ENCODE measurements around the gene S100A3. TPM values are rescaled to one million over a fixed set of nuclear protein-coding genes. Genes with fewer than 3 reads are reported as not detected.

Gene S100A3
- polyA plus RNA-seq, 1 donor (not counting 4 experiments of a cell fraction or from before 2014, with no cell fraction given), result 15.1 TPM

- H3K4me1 ChIP-seq (ENCODE audit: control insufficient read depth, extremely low read depth, insufficient read depth, low read length), result peaks cover 55% of the 10 kb centered on the region
- peaks cover 14 to 30% of the 10 kb centered on the region in 2 experiments for H3K36me3 ChIP-seq (ENCODE audit: control insufficient read depth in 2 of 2, extremely low read depth in 1 of 2, insufficient read depth in 2 of 2, low read length in 2 of 2)
- H3K27ac ChIP-seq (ENCODE audit: control insufficient read depth, insufficient read depth, low read length), result peak overlapping the region; percentile 63
- no peak for TF ChIP-seq EZH2 (IDR thresholded peaks at IDR 0.05; ENCODE audit: low read length)
- TF ChIP-seq, protein P1, sequence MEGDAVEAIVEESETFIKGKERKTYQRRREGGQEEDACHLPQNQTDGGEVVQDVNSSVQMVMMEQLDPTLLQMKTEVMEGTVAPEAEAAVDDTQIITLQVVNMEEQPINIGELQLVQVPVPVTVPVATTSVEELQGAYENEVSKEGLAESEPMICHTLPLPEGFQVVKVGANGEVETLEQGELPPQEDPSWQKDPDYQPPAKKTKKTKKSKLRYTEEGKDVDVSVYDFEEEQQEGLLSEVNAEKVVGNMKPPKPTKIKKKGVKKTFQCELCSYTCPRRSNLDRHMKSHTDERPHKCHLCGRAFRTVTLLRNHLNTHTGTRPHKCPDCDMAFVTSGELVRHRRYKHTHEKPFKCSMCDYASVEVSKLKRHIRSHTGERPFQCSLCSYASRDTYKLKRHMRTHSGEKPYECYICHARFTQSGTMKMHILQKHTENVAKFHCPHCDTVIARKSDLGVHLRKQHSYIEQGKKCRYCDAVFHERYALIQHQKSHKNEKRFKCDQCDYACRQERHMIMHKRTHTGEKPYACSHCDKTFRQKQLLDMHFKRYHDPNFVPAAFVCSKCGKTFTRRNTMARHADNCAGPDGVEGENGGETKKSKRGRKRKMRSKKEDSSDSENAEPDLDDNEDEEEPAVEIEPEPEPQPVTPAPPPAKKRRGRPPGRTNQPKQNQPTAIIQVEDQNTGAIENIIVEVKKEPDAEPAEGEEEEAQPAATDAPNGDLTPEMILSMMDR (optimal IDR thresholded peaks at IDR 0.05 in 1 of 3, IDR thresholded peaks at IDR 0.05 in 1 of 3, conservative IDR thresholded peaks at IDR 0.05 in 1 of 3; ENCODE audit: extremely low read depth in 1 of 3, insufficient read depth in 2 of 3, low read length in 3 of 3), result no peak
- H3K9ac ChIP-seq (ENCODE audit: control insufficient read depth, extremely low read depth, insufficient read depth, low read length), result peak overlapping the region; percentile 16
- H2AFZ ChIP-seq (ENCODE audit: control insufficient read depth, low read length), result no peak overlapping the region
- H3K9me1 ChIP-seq (ENCODE audit: control insufficient read depth, extremely low read depth, insufficient read depth, low read length), result no peaks in the 10 kb centered on the region
- no peaks in the 10 kb centered on the region for H3K27me3 ChIP-seq (ENCODE audit: control insufficient read depth, extremely low read depth, insufficient read depth, low read length)
- no peaks in the 10 kb centered on the region for H4K20me1 ChIP-seq (ENCODE audit: control insufficient read depth, extremely low read depth, insufficient read depth, low read length)
- dilution Hi-C loops (cut with MboI; ENCODE audit: extremely low pct_ligation_motif_present, low sequenced_read_pairs), result no loop called here
- DNase-seq (ENCODE audit: low read depth, low spot score), result no peak
- no peak overlapping the region for H3K4me2 ChIP-seq (ENCODE audit: control insufficient read depth, extremely low read depth, insufficient read depth, low read depth, low read length)
- H3K79me2 ChIP-seq (ENCODE audit: control insufficient read depth, insufficient read depth, low read length), result no peaks in the 10 kb centered on the region
- peak; percentile 57 for FAIRE-seq
- H3K4me3 ChIP-seq (ENCODE audit: control insufficient read depth in 2 of 3, extremely low read depth in 1 of 3, insufficient read depth in 2 of 3, low read depth in 1 of 3, low read length in 3 of 3), result no peak overlapping the region
- no peaks in the 10 kb centered on the region for H3K9me3 ChIP-seq (ENCODE audit: control insufficient read depth, low read depth, low read length)
Measured at GRCh38 chr1:153550398-153550758, 1.3 kb upstream of the S100A3 start.

DNA sequence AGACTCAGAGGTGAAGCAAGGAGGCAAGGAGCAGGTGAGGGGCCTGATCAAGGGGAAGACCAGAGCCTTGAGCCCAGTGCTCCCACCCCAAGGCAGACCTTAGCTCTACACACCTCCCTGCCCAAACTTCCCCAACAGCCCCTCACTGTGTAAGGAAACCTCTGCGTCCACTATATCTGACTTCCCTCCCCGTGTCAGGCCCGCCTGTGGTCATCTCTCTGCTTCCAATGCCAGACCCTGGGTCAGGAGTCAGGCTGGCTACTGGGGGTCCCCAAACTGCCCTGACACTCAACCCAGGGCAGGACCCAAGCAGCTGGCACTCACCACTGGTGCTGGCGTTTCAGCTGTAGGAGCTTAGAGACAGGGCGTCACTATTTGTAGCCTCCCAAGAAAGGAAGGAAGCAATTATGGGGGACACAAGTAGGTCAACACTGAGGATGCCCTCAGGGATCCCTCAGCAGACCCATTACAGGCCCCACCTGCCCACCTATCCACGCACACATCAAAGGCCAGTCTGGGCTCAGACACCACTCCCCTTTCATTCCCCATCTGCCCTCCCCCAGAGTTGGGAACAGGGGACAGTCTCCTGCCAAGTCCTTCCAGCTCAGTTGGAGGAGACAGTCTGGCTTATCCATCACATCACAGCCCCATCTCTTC is 811 bp upstream of the S100A3 start:
- no peaks in the 10 kb centered on the region for H4K20me1 ChIP-seq (ENCODE audit: control insufficient read depth, extremely low read depth, insufficient read depth, low read length)
- H2AFZ ChIP-seq (ENCODE audit: control insufficient read depth, low read length), result no peak overlapping the region
- H3K4me2 ChIP-seq (ENCODE audit: control insufficient read depth, extremely low read depth, insufficient read depth, low read depth, low read length), result peak overlapping the region; percentile 35
- dilution Hi-C loops (cut with MboI; ENCODE audit: extremely low pct_ligation_motif_present, low sequenced_read_pairs), result no loop called here
- H3K4me3 ChIP-seq (ENCODE audit: control insufficient read depth in 2 of 3, extremely low read depth in 1 of 3, insufficient read depth in 2 of 3, low read depth in 1 of 3, low read length in 3 of 3), result no peak overlapping the region
- peaks cover 60% of the 10 kb centered on the region for H3K4me1 ChIP-seq (ENCODE audit: control insufficient read depth, extremely low read depth, insufficient read depth, low read length)
- H3K79me2 ChIP-seq (ENCODE audit: control insufficient read depth, insufficient read depth, low read length), result no peaks in the 10 kb centered on the region
- no peaks in the 10 kb centered on the region for H3K9me3 ChIP-seq (ENCODE audit: control insufficient read depth, low read depth, low read length)
- H3K27ac ChIP-seq (ENCODE audit: control insufficient read depth, insufficient read depth, low read length), result peak overlapping the region; percentile 63
- H3K27me3 ChIP-seq (ENCODE audit: control insufficient read depth, extremely low read depth, insufficient read depth, low read length), result no peaks in the 10 kb centered on the region
- FAIRE-seq (no peak), DNase-seq (ENCODE audit: low read depth, low spot score) (no peak)
- no peaks in the 10 kb centered on the region for H3K9me1 ChIP-seq (ENCODE audit: control insufficient read depth, extremely low read depth, insufficient read depth, low read length)
- TF ChIP-seq, protein P1 (optimal IDR thresholded peaks at IDR 0.05 in 1 of 3, IDR thresholded peaks at IDR 0.05 in 1 of 3, conservative IDR thresholded peaks at IDR 0.05 in 1 of 3; ENCODE audit: extremely low read depth in 1 of 3, insufficient read depth in 2 of 3, low read length in 3 of 3), result no peak
- no peak for TF ChIP-seq EZH2 (IDR thresholded peaks at IDR 0.05; ENCODE audit: low read length)
- H3K36me3 ChIP-seq (ENCODE audit: control insufficient read depth in 2 of 2, extremely low read depth in 1 of 2, insufficient read depth in 2 of 2, low read length in 2 of 2), result peaks cover 13 to 28% of the 10 kb centered on the region in 2 experiments
- peak overlapping the region; percentile 35 for H3K9ac ChIP-seq (ENCODE audit: control insufficient read depth, extremely low read depth, insufficient read depth, low read length)
